GM12865 (cell line): Measurements from ENCODE around the gene SCN11A.
A peak's percentile ranks its signal among the peaks of the same experiment; 100 is the strongest.

ENCODE experiments used
- DNase-seq: peaks from one replicate; pipeline ENCODE4 v3.0.0; 2010; ENCODE audit warnings: low read depth
- H3K4me3 ChIP-seq: 2 replicates; pipeline ENCODE4 v1.5.1; 2011; ENCODE audit warnings: mild to moderate bottlenecking, low read depth, low read length, control low read depth
- CTCF ChIP-seq: IDR thresholded peaks from 2 replicates; pipeline ENCODE4 v1.5.1; 2011; ENCODE audit warnings: low read length, control low read depth, low read depth, inconsistent platforms; ENCODE audit not compliant: insufficient read depth; ENCODE audit errors: missing control alignments

SCN11A gene

GRCh38 chr3:39050029-39050428 lies 1.7 kb downstream of the SCN11A start:
- TF ChIP-seq CTCF: no peak
- H3K4me3 ChIP-seq: no peak overlapping the region
- DNase-seq: peak; percentile 11

GRCh38 chr3:39038165-39038564 lies 13.6 kb downstream of the SCN11A start:
- H3K4me3 ChIP-seq: no peak overlapping the region
- DNase-seq: no peak

GRCh38 chr3:39029556-39029955 lies 22.2 kb downstream of the SCN11A start:
- no peak for TF ChIP-seq CTCF
- no peak overlapping the region for H3K4me3 ChIP-seq
- no peak for DNase-seq

More at GRCh38 chr3:39038165-39038564, 13.6 kb downstream of the SCN11A start:
- no peak for TF ChIP-seq CTCF

GRCh38 chr3:39028546-39028945 lies 23.2 kb downstream of the SCN11A start:
- no peak for TF ChIP-seq CTCF
- no peak overlapping the region for H3K4me3 ChIP-seq
- DNase-seq: no peak

GRCh38 chr3:39025222-39025970 lies 26.3 kb downstream of the SCN11A start:
- DNase-seq: no peak
- H3K4me3 ChIP-seq: no peak overlapping the region
- no peak for TF ChIP-seq CTCF

GRCh38 chr3:39024497-39024896 lies 27.2 kb downstream of the SCN11A start:
- DNase-seq: no peak
- no peak for TF ChIP-seq CTCF
- no peak overlapping the region for H3K4me3 ChIP-seq

- DNase-seq: no peak
- no peak overlapping the region for H3K4me3 ChIP-seq
- TF ChIP-seq CTCF: no peak
Measured at GRCh38 chr3:39022286-39022630, 29.5 kb downstream of the SCN11A start.
